Type B pancreatic cell (in vitro differentiated cells): ENCODE data around the gene GDI2. TPM values are rescaled to one million over a fixed set of nuclear protein-coding genes. Genes with fewer than 3 reads are reported as not detected.

Source experiments
- DNase-seq: peaks from one replicate; pipeline ENCODE4 v3.0.0; 2021; ENCODE audit warnings: mixed read lengths; ENCODE audit not compliant: unreplicated experiment; ENCODE audit errors: extremely low spot score
- H3K27ac Mint-ChIP-seq: 2 replicates; pipeline ENCODE4 v1.8.0; 2021; ENCODE audit warnings: mild to moderate bottlenecking, mixed read lengths
- H3K27me3 Mint-ChIP-seq: 2 replicates; pipeline ENCODE4 v1.8.0; 2021; ENCODE audit warnings: mixed read lengths
- H3K36me3 Mint-ChIP-seq: 2 replicates; pipeline ENCODE4 v1.8.0; 2021; ENCODE audit warnings: mixed read lengths
- H3K4me1 Mint-ChIP-seq: one replicate; pipeline ENCODE4 v1.8.0; 2021; ENCODE audit warnings: mixed read lengths; ENCODE audit not compliant: unreplicated experiment
- H3K4me3 Mint-ChIP-seq: 2 replicates; pipeline ENCODE4 v1.8.0; 2021; ENCODE audit warnings: mild to moderate bottlenecking, mixed read lengths
- H3K9me3 Mint-ChIP-seq: 2 replicates; pipeline ENCODE4 v1.8.0; 2021; ENCODE audit warnings: mixed read lengths
- CTCF ChIP-seq: fragments of 200-600 bp; sonication (generic); conservative IDR thresholded peaks from 2 replicates; pipeline ENCODE4 v1.5.0; 2021; ENCODE audit warnings: antibody characterized with exemption, mild to moderate bottlenecking
- long read RNA-seq: library from polyadenylated mRNA; unstranded; transcript quantifications from one replicate; pipeline ENCODE4 v2.0.0, GENCODE V29; 2020
- total RNA-seq: library from RNA; stranded (reverse); gene quantifications from 2 replicates; pipeline ENCODE4 v1.2.1, GENCODE V29; 2021; ENCODE audit warnings: low replicate concordance

The GDI2 gene
- 245 TPM in 2 replicates for total RNA-seq
- long read RNA-seq, transcript GDI2-203 (11 exons, 2,412 nt), result major isoform, 1,932 of 2,034 reads
- long read RNA-seq, transcript GDI2-202 (10 exons, 1,408 nt), result minor isoform, 14 of 2,034 reads
- long read RNA-seq, partial matches to known transcripts, result 50 of 2,034 reads
- long read RNA-seq, other reads (novel, unspliced or antisense), result 38 of 2,034 reads

GRCh38 chr10:5813341-5814109 is at the start of gene GDI2:
TSS of gene GDI2 (minus strand) at chr10:5813434. CDS start at chr10:5813258, 176 bp downstream.
- DNase-seq, result peak; percentile 98
- H3K27me3 Mint-ChIP-seq, result no peaks in the 10 kb centered on the region
- H3K4me1 Mint-ChIP-seq, result peaks cover 36% of the 10 kb centered on the region
- peak within 1 kb of the TSS; percentile 90 for H3K27ac Mint-ChIP-seq
- no peak for TF ChIP-seq CTCF
- no peaks in the 10 kb centered on the region for H3K9me3 Mint-ChIP-seq
- H3K36me3 Mint-ChIP-seq, result peaks cover 11% of the 10 kb centered on the region
- peak within 1 kb of the TSS; percentile 96 for H3K4me3 Mint-ChIP-seq

GRCh38 chr10:5862360-5862961 is 49.2 kb upstream of the GDI2 start:
- Mint-ChIP-seq H3K36me3 (peaks cover 13% of the 10 kb centered on the region), H3K4me3 (no peak overlapping the region), H3K4me1 (no peaks in the 10 kb centered on the region), H3K9me3 (no peaks in the 10 kb centered on the region), H3K27ac (no peak overlapping the region), H3K27me3 (no peaks in the 10 kb centered on the region)
- TF ChIP-seq CTCF, result no peak
- no peak for DNase-seq

DNA sequence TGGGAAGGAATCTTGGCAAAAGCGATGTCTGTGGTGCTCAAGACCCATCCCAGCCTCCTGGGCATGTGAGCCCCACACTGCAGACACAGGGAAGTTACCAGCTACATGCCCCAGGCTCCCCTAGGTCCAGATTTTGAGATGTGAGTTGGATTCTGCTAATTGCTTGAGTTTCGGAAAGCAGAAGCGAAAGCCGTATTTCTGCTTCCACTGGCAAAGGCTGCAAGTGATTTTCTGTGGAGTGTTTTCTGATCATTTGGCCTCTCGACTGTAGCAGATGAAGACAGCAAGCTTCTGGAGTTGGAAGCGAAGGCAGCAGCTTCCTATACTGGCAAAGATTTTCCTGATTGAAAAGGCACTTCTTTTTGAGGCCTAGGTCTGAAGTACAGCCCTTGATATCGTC is 46.8 kb upstream of the GDI2 start:
- no peaks in the 10 kb centered on the region for H3K9me3 Mint-ChIP-seq
- peaks cover 10% of the 10 kb centered on the region for H3K36me3 Mint-ChIP-seq
- no peak overlapping the region for H3K27ac Mint-ChIP-seq
- no peaks in the 10 kb centered on the region for H3K4me1 Mint-ChIP-seq
- TF ChIP-seq CTCF, result no peak
- no peaks in the 10 kb centered on the region for H3K27me3 Mint-ChIP-seq
- DNase-seq, result no peak
- no peak overlapping the region for H3K4me3 Mint-ChIP-seq

- no peak overlapping the region for H3K4me3 Mint-ChIP-seq
- no peaks in the 10 kb centered on the region for H3K9me3 Mint-ChIP-seq
- H3K36me3 Mint-ChIP-seq, result peaks cover 7% of the 10 kb centered on the region
- H3K4me1 Mint-ChIP-seq, result no peaks in the 10 kb centered on the region
- no peak for DNase-seq
- no peaks in the 10 kb centered on the region for H3K27me3 Mint-ChIP-seq
- no peak for TF ChIP-seq CTCF
- H3K27ac Mint-ChIP-seq, result no peak overlapping the region
These were observed 45.6 kb upstream of the GDI2 start for GRCh38 chr10:5858811-5859210.

DNA sequence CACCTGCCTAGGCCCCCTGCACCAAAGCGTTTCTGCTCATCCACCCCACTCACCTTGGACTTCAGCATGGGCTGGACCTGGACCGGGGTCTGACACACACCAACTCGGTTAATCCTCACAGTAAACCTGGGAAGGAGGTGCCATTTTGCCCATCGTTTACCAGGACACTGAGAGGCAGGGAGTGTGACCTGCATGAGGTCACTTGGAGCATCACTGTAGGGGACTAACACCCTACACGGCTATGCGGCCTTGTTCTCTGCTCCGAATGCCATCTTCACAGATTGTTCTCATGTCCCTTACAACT is 43.4 kb upstream of the GDI2 start:
- no peak for DNase-seq
- peak overlapping the region; percentile 23 for H3K27ac Mint-ChIP-seq
- H3K4me1 Mint-ChIP-seq, result no peaks in the 10 kb centered on the region
- H3K4me3 Mint-ChIP-seq, result no peak overlapping the region
- H3K27me3 Mint-ChIP-seq, result no peaks in the 10 kb centered on the region
- H3K9me3 Mint-ChIP-seq, result no peaks in the 10 kb centered on the region
- peaks cover 4% of the 10 kb centered on the region for H3K36me3 Mint-ChIP-seq
- TF ChIP-seq CTCF, result no peak
